ENCODE measurements around the gene NTMT2. TPM values are rescaled to one million over a fixed set of nuclear protein-coding genes. Genes with fewer than 3 reads are reported as not detected.

The NTMT2 gene
- total and polyA plus RNA-seq, 9 of the 15 experiments (the other 6 are each of a cell fraction or from before 2014, with no cell fraction given), result not detected

DNA sequence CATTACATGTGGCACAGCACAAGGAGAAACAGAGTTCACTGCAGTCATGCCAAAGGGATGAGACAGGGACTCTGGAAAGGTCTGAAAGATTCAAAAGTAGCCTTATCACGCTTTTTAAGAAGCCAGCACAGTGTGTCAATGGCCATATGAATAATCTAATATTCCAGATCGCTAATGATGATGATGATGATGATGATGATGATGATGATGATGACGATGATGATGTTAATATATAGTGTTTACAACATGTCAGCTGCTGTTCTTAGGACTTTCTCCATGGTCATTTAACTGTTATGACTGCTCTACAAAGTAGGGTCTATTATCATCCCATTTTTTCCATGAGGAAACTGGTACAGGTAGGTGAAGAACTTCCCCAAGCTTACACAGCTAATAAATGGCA is 64.4 kb downstream of the NTMT2 start:
- Histone ChIP-seq H3K79me2 (ENCODE audit: control insufficient read depth, insufficient read depth, low read length) (no peaks in the 10 kb centered on the region), H3K4me3 (no peak overlapping the region), H3K9ac (ENCODE audit: insufficient read depth in 1 of 2, low read depth in 2 of 2, low read length in 2 of 2) (no peak overlapping the region), H3K27ac (ENCODE audit: extremely low read depth, low read depth, low read length) (no peak overlapping the region), H3K9me1 (ENCODE audit: control insufficient read depth, insufficient read depth, low read length) (no peaks in the 10 kb centered on the region), H3K9me3 (replicated peaks; ENCODE audit: control insufficient read depth, insufficient read depth, low read depth, low read length) (no peaks in the 10 kb centered on the region), H3K27me3 (ENCODE audit: control insufficient read depth in 2 of 2, insufficient read depth in 2 of 2, low read length in 2 of 2) (no peaks in the 10 kb centered on the region), H3K4me1 (replicated peaks in 1 of 2; ENCODE audit: control insufficient read depth in 2 of 2, insufficient read depth in 2 of 2, low read length in 2 of 2) (no peaks in the 10 kb centered on the region), H3K36me3 (ENCODE audit: control insufficient read depth, insufficient read depth, low read length) (no peaks in the 10 kb centered on the region), H2AFZ (ENCODE audit: low read depth, low read length) (no peak overlapping the region), H4K20me1 (replicated peaks; ENCODE audit: control insufficient read depth, insufficient read depth, low read length) (no peaks in the 10 kb centered on the region), H3K4me2 (ENCODE audit: insufficient read depth, low read length) (no peak overlapping the region)
- FAIRE-seq (no peak), ATAC-seq (no peak), DNase-seq (ENCODE audit: extremely low read depth in 1 of 4, low spot score in 3 of 4) (no peak)
- CTCF ChIA-PET (ENCODE audit: low intra/inter-chr PET ratio), result no interaction called here
- in situ Hi-C loops (cut with MboI), result no loop called here
- 0% methylated on average over 3 of the region's 3 CpGs for WGBS (ENCODE audit: insufficient coverage, low coverage, missing lambda C conversion rate)
- TF ChIP-seq, protein P1, sequence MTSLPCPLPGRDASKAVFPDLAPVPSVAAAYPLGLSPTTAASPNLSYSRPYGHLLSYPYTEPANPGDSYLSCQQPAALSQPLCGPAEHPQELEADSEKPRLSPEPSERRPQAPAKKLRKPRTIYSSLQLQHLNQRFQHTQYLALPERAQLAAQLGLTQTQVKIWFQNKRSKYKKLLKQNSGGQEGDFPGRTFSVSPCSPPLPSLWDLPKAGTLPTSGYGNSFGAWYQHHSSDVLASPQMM (CRISPR knock-in tag; IDR thresholded peaks at IDR 0.05), result no peak
- TF ChIP-seq, protein P2, sequence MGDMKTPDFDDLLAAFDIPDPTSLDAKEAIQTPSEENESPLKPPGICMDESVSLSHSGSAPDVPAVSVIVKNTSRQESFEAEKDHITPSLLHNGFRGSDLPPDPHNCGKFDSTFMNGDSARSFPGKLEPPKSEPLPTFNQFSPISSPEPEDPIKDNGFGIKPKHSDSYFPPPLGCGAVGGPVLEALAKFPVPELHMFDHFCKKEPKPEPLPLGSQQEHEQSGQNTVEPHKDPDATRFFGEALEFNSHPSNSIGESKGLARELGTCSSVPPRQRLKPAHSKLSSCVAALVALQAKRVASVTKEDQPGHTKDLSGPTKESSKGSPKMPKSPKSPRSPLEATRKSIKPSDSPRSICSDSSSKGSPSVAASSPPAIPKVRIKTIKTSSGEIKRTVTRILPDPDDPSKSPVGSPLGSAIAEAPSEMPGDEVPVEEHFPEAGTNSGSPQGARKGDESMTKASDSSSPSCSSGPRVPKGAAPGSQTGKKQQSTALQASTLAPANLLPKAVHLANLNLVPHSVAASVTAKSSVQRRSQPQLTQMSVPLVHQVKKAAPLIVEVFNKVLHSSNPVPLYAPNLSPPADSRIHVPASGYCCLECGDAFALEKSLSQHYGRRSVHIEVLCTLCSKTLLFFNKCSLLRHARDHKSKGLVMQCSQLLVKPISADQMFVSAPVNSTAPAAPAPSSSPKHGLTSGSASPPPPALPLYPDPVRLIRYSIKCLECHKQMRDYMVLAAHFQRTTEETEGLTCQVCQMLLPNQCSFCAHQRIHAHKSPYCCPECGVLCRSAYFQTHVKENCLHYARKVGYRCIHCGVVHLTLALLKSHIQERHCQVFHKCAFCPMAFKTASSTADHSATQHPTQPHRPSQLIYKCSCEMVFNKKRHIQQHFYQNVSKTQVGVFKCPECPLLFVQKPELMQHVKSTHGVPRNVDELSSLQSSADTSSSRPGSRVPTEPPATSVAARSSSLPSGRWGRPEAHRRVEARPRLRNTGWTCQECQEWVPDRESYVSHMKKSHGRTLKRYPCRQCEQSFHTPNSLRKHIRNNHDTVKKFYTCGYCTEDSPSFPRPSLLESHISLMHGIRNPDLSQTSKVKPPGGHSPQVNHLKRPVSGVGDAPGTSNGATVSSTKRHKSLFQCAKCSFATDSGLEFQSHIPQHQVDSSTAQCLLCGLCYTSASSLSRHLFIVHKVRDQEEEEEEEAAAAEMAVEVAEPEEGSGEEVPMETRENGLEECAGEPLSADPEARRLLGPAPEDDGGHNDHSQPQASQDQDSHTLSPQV (IDR thresholded peaks at IDR 0.05), result no peak
- TF ChIP-seq BHLHE40 (IDR thresholded peaks at IDR 0.05; ENCODE audit: low read length) (no peak), ZNF263 (CRISPR knock-in tag; IDR thresholded peaks at IDR 0.05; ENCODE audit: borderline replicate concordance) (no peak)
- intact Hi-C loops (cut with micrococcal nuclease), result no loop called here
- POLR2A ChIA-PET, result no interaction called here
- BruUV-seq (replicated peaks), result no TSS peak
